Measurements from ENCODE around the gene REEP1. TPM values are rescaled to one million over a fixed set of nuclear protein-coding genes. Genes with fewer than 3 reads are reported as not detected.

The REEP1 gene
- total RNA-seq, 6 donors from 2014 or later = 4.1 to 10.4 (median 7.5) TPM

- ATAC-seq (ENCODE audit: low FRiP score in 2 of 2) (no peak), DNase-seq (no peak)
- H3K9me3 ChIP-seq = no peaks in the 10 kb centered on the region
- H3K27ac ChIP-seq = no peak overlapping the region
- TF ChIP-seq POLR2A (IDR thresholded peaks at IDR 0.05) = no peak
- no peak for TF ChIP-seq CTCF (IDR thresholded peaks at IDR 0.05)
- TF ChIP-seq EP300 (IDR thresholded peaks at IDR 0.05) = no peak
- no peak for TF ChIP-seq POLR2AphosphoS5 (IDR thresholded peaks at IDR 0.05)
- no peaks in the 10 kb centered on the region for H3K27me3 ChIP-seq
- WGBS, 2 donors = 98 to 100% methylated on average over 2 of the region's 2 CpGs
- H3K36me3 ChIP-seq = no peaks in the 10 kb centered on the region
- H3K4me1 ChIP-seq = peaks cover 0 to 9% (median 5%) of the 10 kb centered on the region in 4 donors
- no peak overlapping the region for H3K4me3 ChIP-seq
Observed at GRCh38 chr2:86364894-86365293, 27.5 kb upstream of the REEP1 start.

GRCh38 chr2:86360776-86361175 lies 23.4 kb upstream of the REEP1 start:
- Histone ChIP-seq H3K4me3 (no peak overlapping the region), H3K27ac (no peak overlapping the region), H3K27me3 (no peaks in the 10 kb centered on the region), H3K4me1 (no peaks in the 10 kb centered on the region), H3K36me3 (no peaks in the 10 kb centered on the region), H3K9me3 (no peaks in the 10 kb centered on the region)
- DNase-seq = no peak
- 60 to 70% methylated on average over 7 of the region's 7 CpGs for WGBS, 2 donors
- TF ChIP-seq CTCF (IDR thresholded peaks at IDR 0.05) = no peak
- no peak for TF ChIP-seq EP300 (IDR thresholded peaks at IDR 0.05)
- TF ChIP-seq POLR2AphosphoS5 (IDR thresholded peaks at IDR 0.05) = no peak
- no peak for TF ChIP-seq POLR2A (IDR thresholded peaks at IDR 0.05)
- ATAC-seq (ENCODE audit: low FRiP score in 2 of 2) = no peak

- Histone ChIP-seq H3K4me1 (no peaks in the 10 kb centered on the region), H3K27me3 (no peaks in the 10 kb centered on the region), H3K36me3 (no peaks in the 10 kb centered on the region), H3K4me3 (no peak overlapping the region), H3K27ac (no peak overlapping the region), H3K9me3 (no peaks in the 10 kb centered on the region)
- WGBS, 2 donors = 73 to 74% methylated on average over 3 of the region's 3 CpGs
- TF ChIP-seq EP300 (IDR thresholded peaks at IDR 0.05) = no peak
- ATAC-seq (ENCODE audit: low FRiP score in 2 of 2) (peak in 1 of 2 donors; percentile 32), DNase-seq (no peak)
Observed at GRCh38 chr2:86358957-86359356, 21.5 kb upstream of the REEP1 start.

- H3K27me3 ChIP-seq = no peaks in the 10 kb centered on the region
- no peaks in the 10 kb centered on the region for H3K4me1 ChIP-seq
- no peaks in the 10 kb centered on the region for H3K36me3 ChIP-seq
- no peak overlapping the region for H3K27ac ChIP-seq
- 71 to 76% methylated on average over 5 of the region's 5 CpGs for WGBS, 2 donors
- DNase-seq (no peak), ATAC-seq (ENCODE audit: low FRiP score in 2 of 2) (no peak)
- no peak overlapping the region for H3K4me3 ChIP-seq
- H3K9me3 ChIP-seq = no peaks in the 10 kb centered on the region
- no peak for TF ChIP-seq EP300 (IDR thresholded peaks at IDR 0.05)
- no peak for TF ChIP-seq CTCF (IDR thresholded peaks at IDR 0.05)
- TF ChIP-seq POLR2A (IDR thresholded peaks at IDR 0.05) = no peak
- TF ChIP-seq POLR2AphosphoS5 (IDR thresholded peaks at IDR 0.05) = no peak
Observed at GRCh38 chr2:86357392-86357963, 20.1 kb upstream of the REEP1 start.

- no peaks in the 10 kb centered on the region for H3K9me3 ChIP-seq
- ATAC-seq (ENCODE audit: low FRiP score in 2 of 2) = no peak
- no peaks in the 10 kb centered on the region for H3K36me3 ChIP-seq
- no peak overlapping the region for H3K4me3 ChIP-seq
- TF ChIP-seq POLR2A (IDR thresholded peaks at IDR 0.05) = no peak
- TF ChIP-seq POLR2AphosphoS5 (IDR thresholded peaks at IDR 0.05) = no peak
- TF ChIP-seq CTCF (IDR thresholded peaks at IDR 0.05) = no peak
- TF ChIP-seq EP300 (IDR thresholded peaks at IDR 0.05) = no peak
- H3K27ac ChIP-seq = no peak overlapping the region
- no peaks in the 10 kb centered on the region for H3K27me3 ChIP-seq
- DNase-seq = no peak
- no peaks in the 10 kb centered on the region for H3K4me1 ChIP-seq
- 72 to 86% methylated on average over 3 to 4 of the region's 4 CpGs for WGBS, 2 donors
Observed at GRCh38 chr2:86352727-86353221, 15.3 kb upstream of the REEP1 start.
